ENCODE data around the gene CC2D2B.
"Not testable (repeated sequence)": the region's sequence is repeated elsewhere in the genome, so short reads cannot be mapped to it uniquely, and the experiment has no call there.

CC2D2B gene, protein sequence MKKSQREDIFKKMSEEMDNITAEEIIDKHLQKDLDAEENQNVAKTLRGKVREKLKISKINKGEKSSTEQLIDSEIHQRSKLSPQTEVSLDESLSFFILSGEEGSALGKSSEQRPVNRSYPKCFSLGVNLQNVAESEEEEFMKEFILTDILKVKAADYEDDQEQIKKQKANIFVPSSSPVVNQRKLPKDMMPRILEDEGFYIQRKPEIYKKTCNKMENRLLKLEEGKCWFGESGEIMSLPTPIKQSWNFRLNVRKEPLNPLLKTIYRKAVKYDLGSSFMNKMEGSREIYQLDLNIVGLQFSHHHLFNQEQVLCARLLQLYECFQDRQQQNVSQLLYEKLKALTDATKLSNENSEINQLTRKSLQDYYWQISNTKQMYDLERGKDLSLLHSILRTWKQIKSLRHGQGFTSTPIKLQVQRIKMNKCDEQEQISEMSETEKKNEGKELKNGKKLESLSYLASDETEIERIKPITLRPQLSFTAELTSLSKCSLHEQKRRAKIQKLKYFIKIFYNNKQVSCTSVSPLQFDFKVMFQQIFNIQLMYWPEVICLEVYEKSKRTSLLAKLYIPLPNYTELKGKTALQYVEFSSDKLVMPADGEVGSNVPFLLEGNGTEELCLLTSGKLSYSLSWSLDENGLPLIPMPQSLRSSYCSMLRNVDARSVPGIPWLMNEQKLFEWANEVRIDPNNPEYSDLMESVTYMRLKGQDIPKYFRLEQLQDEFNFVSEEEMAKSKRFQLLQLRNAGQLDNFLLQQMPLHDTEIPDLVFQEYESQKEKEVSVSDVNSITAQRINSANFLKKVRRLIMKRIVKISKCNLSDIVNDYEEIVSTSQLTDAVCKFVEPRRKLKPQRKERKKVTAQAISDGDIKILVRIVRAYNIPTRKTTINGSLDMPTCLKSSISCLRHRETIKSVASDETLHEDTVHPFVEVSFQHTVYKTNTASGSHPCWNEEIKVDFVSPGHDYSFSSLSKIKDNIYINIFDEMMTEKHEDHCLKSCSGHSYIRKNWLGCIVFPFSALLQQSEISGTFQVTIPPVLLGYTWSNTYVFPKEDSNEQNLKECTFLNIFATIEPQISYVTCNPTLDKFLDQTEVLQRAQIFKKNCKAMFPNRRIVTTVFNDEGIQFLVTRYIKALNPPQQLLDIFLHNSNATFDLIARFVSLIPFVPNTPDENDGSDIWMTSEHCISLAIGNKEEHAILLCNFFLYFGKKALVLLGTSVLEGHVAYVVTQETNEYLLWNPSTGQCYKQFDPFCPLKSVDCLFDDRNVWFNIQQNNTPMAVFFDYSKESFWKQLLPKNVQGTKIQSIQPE (N-terminal part only)
- long read RNA-seq, donor 1, result 0 reads
- long read RNA-seq, donor 2, result 0 reads
- long read RNA-seq, donor 3, result 0 reads
- long read RNA-seq, donor 4, result 0 reads
- long read RNA-seq, donor 5, result 0 reads
- long read RNA-seq, donor 6, result 0 reads
- long read RNA-seq, donor 7, result 0 reads
- long read RNA-seq, donor 8, result 0 reads

GRCh38 chr10:95907456-95908253, at the start of gene CC2D2B:
TSS of gene CC2D2B (plus strand) at chr10:95907975. CDS start at chr10:95911324, 3,349 bp downstream.
- DNase-seq, result peak; percentile 99

GRCh38 chr10:95860166-95860940, 47.4 kb upstream of the CC2D2B start:
- DNase-seq, result no peak

- DNase-seq, result no peak
These were observed 46.4 kb upstream of the CC2D2B start for GRCh38 chr10:95861386-95861785.

DNA sequence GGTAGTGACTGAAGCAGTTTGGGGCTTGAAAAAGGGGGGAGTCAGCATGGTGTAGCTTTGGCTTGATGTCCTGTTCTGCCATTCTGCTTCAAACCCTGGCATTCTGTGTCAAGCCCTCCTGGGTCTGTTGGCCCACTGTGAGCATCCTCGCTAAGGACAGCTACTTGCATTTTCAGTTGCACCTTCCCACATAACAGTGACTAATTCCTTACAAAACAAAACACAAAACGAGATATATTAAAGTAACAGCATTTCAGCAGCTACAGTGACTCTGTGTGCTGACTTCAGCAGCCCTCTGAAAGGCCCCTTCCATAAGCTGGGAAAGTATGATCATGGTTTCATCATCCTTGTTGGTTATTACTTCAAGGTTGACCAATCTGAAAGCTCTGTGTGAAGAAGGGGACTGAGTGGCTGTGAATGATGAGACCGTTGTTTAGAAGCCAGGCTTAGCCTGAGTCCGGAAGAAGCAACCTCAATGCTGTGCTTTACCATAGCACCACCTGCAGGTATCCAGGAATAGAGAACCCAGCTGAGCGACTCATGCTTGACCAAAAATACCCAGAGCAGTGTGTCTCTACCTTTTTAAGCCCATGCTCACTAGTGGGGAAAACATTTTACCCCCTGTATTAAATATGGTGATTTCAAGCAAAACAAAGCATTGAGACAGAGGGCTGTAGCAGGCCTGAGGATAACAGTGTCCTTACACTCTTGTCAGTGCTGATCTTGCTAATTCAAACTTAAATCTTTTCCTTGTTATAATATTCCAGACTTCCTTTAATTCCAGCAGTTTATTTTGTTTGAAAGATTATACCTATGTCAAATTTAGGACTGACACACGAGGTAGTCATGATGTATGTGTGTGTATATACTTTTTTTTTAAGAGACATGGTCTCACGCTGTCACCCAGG, 42.6 kb upstream of the CC2D2B start:
- DNase-seq, result no peak

DNA sequence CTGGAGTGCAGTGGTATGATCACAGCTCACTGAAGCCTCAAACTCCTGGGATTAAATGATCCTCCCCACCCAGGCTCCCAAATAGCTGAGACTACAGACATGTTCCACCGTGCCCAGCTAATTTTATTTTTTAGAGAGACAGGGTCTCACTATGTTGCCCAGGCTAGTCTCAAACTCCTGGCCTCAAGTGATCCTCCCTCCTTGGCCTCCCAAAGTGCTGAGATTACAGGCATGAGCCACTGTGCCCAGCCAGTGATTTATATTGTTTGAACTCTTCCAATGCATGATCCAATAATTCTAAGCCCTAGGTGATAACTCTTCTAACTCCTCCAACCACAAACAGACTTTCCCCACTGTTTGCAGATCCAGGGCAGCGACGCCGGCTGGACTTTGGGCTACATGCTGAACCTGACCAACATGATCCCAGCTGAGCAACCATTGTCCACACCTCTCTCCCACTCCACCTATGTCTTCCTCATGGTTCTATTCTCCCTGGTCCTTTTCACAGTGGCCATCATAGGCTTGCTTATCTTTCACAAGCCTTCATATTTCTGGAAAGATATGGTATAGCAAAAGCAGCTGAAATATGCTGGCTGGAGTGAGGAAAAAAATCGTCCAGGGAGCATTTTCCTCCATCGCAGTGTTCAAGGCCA, 41.8 kb upstream of the CC2D2B start:
- no peak for DNase-seq

DNA sequence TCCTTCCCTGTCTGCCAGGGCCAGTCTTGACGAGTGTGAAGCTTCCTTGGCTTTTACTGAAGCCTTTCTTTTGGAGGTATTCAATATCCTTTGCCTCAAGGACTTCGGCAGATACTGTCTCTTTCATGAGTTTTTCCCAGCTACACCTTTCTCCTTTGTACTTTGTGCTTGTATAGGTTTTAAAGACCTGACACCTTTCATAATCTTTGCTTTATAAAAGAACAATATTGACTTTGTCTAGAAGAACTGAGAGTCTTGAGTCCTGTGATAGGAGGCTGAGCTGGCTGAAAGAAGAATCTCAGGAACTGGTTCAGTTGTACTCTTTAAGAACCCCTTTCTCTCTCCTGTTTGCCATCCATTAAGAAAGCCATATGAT, 41.3 kb upstream of the CC2D2B start:
- DNase-seq, result no peak

DNA sequence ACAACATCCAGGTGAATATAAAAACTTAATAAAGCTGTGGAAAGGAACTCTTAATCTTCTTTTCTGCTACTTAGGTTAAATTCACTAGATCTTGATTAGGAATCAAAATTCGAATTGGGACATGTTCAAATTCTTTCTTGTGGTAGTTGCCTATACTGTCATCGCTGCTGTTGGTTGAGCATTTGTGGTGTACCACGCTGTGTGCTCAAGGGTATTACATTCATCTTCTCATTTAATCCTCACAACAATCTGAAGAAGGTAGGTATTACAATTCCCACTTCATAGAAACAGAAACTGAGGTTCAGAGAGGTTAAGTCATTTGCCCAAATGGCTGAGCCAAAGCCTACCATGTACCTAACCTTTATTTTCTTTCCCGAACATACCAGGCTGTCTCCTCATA, 39.9 kb upstream of the CC2D2B start:
- no peak for DNase-seq

GRCh38 chr10:95872158-95872711, 35.5 kb upstream of the CC2D2B start:
- DNase-seq, result no peak

GRCh38 chr10:95873139-95873538, 34.6 kb upstream of the CC2D2B start:
- DNase-seq, result no peak

DNA sequence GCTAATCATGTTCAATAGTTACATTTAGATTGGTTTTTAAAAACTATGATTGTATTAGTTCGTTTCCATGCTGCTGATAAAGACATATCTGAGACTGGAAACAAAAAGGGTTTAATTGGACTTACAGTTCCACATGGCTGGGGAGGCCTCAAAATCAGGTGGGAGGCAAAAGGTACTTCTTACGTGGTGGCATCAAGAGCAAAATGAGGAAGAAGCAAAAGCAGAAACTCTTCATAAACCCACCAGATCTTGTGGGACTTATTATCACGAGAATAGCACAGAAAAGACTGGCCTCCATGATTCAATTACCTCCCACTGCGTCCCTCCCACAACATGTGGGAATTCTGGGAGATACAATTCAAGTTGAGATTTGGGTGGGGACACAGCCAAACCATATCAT, 34.1 kb upstream of the CC2D2B start:
- DNase-seq, result no peak

- not testable (repeated sequence) for DNase-seq
These were observed 33.0 kb upstream of the CC2D2B start for GRCh38 chr10:95874783-95875182.

DNA sequence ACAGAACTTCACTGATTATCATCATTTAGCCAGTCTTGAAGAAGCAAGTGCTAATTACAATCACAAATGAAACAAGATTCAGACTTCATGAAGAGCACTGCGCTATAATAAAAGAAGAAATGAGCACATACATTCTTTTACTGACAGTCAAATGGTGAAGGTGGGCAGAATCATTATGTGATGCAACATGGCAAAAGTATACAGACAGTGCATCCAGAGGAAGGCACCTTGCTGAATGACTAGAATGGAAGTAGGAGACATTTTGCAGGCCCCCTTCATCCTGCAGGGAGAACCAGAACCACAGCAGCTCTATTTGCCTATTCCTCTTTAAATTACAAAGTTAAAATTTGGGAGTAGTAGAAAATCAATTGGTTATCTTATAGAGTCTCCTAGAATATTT, 31.0 kb upstream of the CC2D2B start:
- DNase-seq, result no peak

DNA sequence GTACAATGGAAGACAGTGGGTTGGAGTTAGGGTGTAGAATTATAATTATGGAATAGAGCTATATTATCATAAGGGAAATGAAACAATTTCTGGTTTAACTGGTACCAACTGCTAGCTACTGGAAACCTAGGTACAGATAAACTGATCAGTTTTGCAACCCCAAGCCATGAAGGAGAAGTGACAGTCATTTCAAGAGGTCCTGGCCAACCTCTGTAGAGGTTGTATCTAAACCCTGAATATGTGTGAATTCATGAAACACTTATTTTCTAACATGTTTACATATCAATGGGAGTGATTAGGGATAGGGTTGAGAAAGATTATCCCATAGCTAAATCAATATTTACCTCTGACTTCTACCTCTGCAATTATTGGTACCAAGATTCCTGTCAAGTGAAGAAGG, 29.9 kb upstream of the CC2D2B start:
- DNase-seq, result no peak

DNA sequence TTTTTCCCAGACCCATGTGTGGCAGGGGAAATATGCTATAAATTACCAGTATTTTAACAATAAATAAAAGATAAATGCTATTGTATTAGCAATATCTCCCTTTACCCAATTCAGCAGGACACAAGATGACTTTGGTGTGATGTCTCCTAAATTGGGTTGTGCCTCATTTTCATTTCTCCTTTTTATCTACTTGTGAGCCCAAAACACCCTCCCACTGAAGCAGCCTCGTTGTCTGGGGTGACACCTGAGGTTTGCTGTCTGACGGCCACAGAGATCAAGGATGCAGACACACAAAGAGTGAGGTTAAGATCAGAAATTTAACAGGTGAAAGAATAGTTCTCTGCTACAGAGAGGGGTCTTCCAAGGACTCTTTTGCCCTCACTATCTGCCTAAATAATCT, 27.1 kb upstream of the CC2D2B start:
- no peak for DNase-seq

GRCh38 chr10:95881316-95881715, 26.5 kb upstream of the CC2D2B start:
- no peak for DNase-seq

DNA sequence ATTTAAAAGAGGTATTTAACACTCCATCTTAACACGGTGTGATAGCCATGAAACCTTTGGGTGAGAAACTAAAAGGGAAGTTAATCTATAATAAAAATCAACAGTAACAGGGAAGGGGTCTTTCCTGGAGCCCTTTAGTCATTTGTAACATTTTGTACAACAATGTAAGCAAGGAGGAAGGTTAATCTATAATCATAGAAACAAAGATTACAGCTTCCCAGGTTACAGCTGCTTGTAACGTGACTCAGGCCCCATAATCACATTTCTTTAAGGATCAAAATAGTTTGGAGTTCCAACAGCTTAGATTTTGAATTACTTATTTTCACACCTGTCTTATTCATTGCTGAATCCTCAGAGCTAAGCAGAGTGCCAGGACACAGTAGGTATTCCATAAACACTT, 17.9 kb upstream of the CC2D2B start:
- DNase-seq, result no peak

- DNase-seq, result no peak
These were observed 11.5 kb upstream of the CC2D2B start for GRCh38 chr10:95896071-95896850.

Data from right kidney (tissue), 9 donors.